GM23338 (cell line): ENCODE results near the gene FN3K. TPM values are rescaled to one million over a fixed set of nuclear protein-coding genes. Genes with fewer than 3 reads are reported as not detected.

Experiments used
- ATAC-seq: fragments of 200-7000 bp; cut with Tn5 transposase; 3 replicates; pipeline ENCODE4 v1.9.1; 2020
- DNase-seq: peaks from one replicate; pipeline ENCODE4 v3.0.0-alpha.2; 2015; ENCODE audit warnings: low spot score
- H2AFZ ChIP-seq: fragments of 200-600 bp; sonication (generic); 2 replicates; pipeline ENCODE4 v1.8.0; 2016; ENCODE audit warnings: antibody characterized with exemption, mild to moderate bottlenecking, moderate library complexity
- H3F3A ChIP-seq: fragments of 200-600 bp; sonication (generic); replicated peaks from 2 replicates; pipeline ENCODE4 v1.8.0; 2017; ENCODE audit warnings: antibody characterized with exemption, mixed run types, low read depth
- H3K27ac ChIP-seq: fragments of 200-600 bp; sonication (generic); 2 replicates; pipeline ENCODE4 v1.6.1; 2016; ENCODE audit warnings: low read depth
- H3K27me3 ChIP-seq: fragments of 200-600 bp; sonication (generic); 2 replicates; pipeline ENCODE4 v1.8.0; 2016; ENCODE audit warnings: mild to moderate bottlenecking, mixed run types, moderate library complexity; ENCODE audit not compliant: insufficient read depth
- H3K36me3 ChIP-seq: fragments of 200-600 bp; sonication (generic); 2 replicates; pipeline ENCODE4 v1.8.0; 2016; ENCODE audit warnings: mild to moderate bottlenecking; ENCODE audit not compliant: insufficient read depth
- H3K4me1 ChIP-seq: fragments of 200-600 bp; sonication (generic); 2 replicates; pipeline ENCODE4 v1.8.0; 2016; ENCODE audit warnings: mild to moderate bottlenecking, moderate library complexity; ENCODE audit not compliant: insufficient read depth
- H3K4me2 ChIP-seq: fragments of 200-600 bp; sonication (generic); 2 replicates; pipeline ENCODE4 v1.7.1; 2017; ENCODE audit warnings: mixed run types
- H3K4me3 ChIP-seq: fragments of 200-600 bp; sonication (generic); 2 replicates; pipeline ENCODE4 v1.6.1; 2016; ENCODE audit warnings: mixed run types
- H3K79me2 ChIP-seq: fragments of 200-600 bp; sonication (generic); replicated peaks from 2 replicates; pipeline ENCODE4 v1.8.0; 2017; ENCODE audit warnings: mild to moderate bottlenecking; ENCODE audit not compliant: insufficient read depth
- H3K9me2 ChIP-seq: fragments of 200-600 bp; sonication (generic); 2 replicates; pipeline ENCODE4 v1.8.0; 2017; ENCODE audit not compliant: insufficient read depth
- H4K20me1 ChIP-seq: fragments of 200-600 bp; sonication (generic); replicated peaks from 2 replicates; pipeline ENCODE4 v1.8.0; 2017; ENCODE audit warnings: mild to moderate bottlenecking; ENCODE audit not compliant: insufficient read depth
- H3K27ac Mint-ChIP-seq: 2 replicates; pipeline ENCODE4 v1.8.0; 2020; ENCODE audit warnings: inconsistent platforms, mild to moderate bottlenecking, moderate library complexity, mixed read lengths
- H3K27me3 Mint-ChIP-seq: 3 replicates; pipeline ENCODE4 v1.8.0; 2022; ENCODE audit warnings: low read depth, mild to moderate bottlenecking, moderate library complexity, mixed read lengths, inconsistent platforms; ENCODE audit not compliant: insufficient read depth, poor library complexity
- H3K36me3 Mint-ChIP-seq: 3 replicates; pipeline ENCODE4 v1.8.0; 2021; ENCODE audit warnings: low read depth, mild to moderate bottlenecking, inconsistent platforms, moderate library complexity, mixed read lengths
- H3K4me1 Mint-ChIP-seq: 3 replicates; pipeline ENCODE4 v1.8.0; 2020; ENCODE audit warnings: mild to moderate bottlenecking, inconsistent platforms, mixed read lengths
- H3K4me3 Mint-ChIP-seq: 3 replicates; pipeline ENCODE4 v1.8.0; 2021; ENCODE audit warnings: moderate library complexity, mild to moderate bottlenecking, inconsistent platforms, mixed read lengths
- H3K9me3 Mint-ChIP-seq: 3 replicates; pipeline ENCODE4 v1.8.0; 2020; ENCODE audit warnings: moderate library complexity, mild to moderate bottlenecking, inconsistent platforms, mixed read lengths
- CREB1 ChIP-seq: fragments of 250-450 bp; sonication (Bioruptor Pico); IDR thresholded peaks from 2 replicates; pipeline ENCODE4 v1.5.0; 2020; ENCODE audit warnings: low read depth, mild to moderate bottlenecking, moderate library complexity
- CTCF ChIP-seq, 2 experiments: fragments of 200-600 bp in 1 of 2; sonication (generic) in 1 of 2; conservative IDR thresholded peaks; 2 replicates each; pipeline versions ENCODE4 v1.5.1 to v1.6.1; 2016 to 2017; ENCODE audit warnings: antibody characterized with exemption in 2 of 2, low read depth in 2 of 2, mild to moderate bottlenecking in 2 of 2, moderate library complexity in 1 of 2
- ETS1 ChIP-seq: IDR thresholded peaks from 2 replicates; pipeline ENCODE4 v1.6.1; 2016; ENCODE audit warnings: antibody characterized with exemption
- EZH2 ChIP-seq: fragments of 200-600 bp; sonication (generic); IDR thresholded peaks from one replicate; pipeline ENCODE4 v1.8.0; 2017; ENCODE audit warnings: antibody characterized with exemption, mild to moderate bottlenecking, low read depth; ENCODE audit not compliant: unreplicated experiment
- EZH2phosphoT487 ChIP-seq: fragments of 200-600 bp; sonication (generic); IDR thresholded peaks from one replicate; pipeline ENCODE4 v1.8.1; 2018; ENCODE audit warnings: antibody characterized with exemption; ENCODE audit not compliant: unreplicated experiment
- JUNB ChIP-seq: IDR thresholded peaks from one replicate; pipeline ENCODE4 v1.6.1; 2016; ENCODE audit warnings: antibody characterized with exemption; ENCODE audit not compliant: unreplicated experiment
- NANOG ChIP-seq: IDR thresholded peaks from 2 replicates; pipeline ENCODE4 v1.6.1; 2016; ENCODE audit warnings: antibody characterized with exemption, borderline replicate concordance
- POLR2AphosphoS5 ChIP-seq: IDR thresholded peaks from 2 replicates; pipeline ENCODE4 v1.6.1; 2016; ENCODE audit warnings: antibody characterized with exemption, low read depth
- REST ChIP-seq: IDR thresholded peaks from one replicate; pipeline ENCODE4 v1.6.1; 2018; ENCODE audit warnings: antibody characterized with exemption; ENCODE audit not compliant: unreplicated experiment
- STAT1 ChIP-seq: IDR thresholded peaks from one replicate; pipeline ENCODE4 v1.6.1; 2016; ENCODE audit warnings: antibody characterized with exemption; ENCODE audit not compliant: unreplicated experiment
- ZNF114 ChIP-seq: fragments of 250-450 bp; sonication (Bioruptor Pico); IDR thresholded peaks from 2 replicates; pipeline ENCODE4 v1.5.0; 2020; ENCODE audit warnings: mild to moderate bottlenecking, moderate library complexity
- ZNF331 ChIP-seq: fragments of 250-450 bp; sonication (Bioruptor Pico); IDR thresholded peaks from 2 replicates; pipeline ENCODE4 v1.5.0; 2020; ENCODE audit warnings: low read depth, mild to moderate bottlenecking, moderate library complexity
- ZNF462 ChIP-seq: fragments of 250-450 bp; sonication (Bioruptor Pico); IDR thresholded peaks from 2 replicates; pipeline ENCODE4 v1.5.0; 2020; ENCODE audit warnings: mild to moderate bottlenecking, moderate library complexity
- polyA plus RNA-seq: library from polyadenylated mRNA; unstranded; fragments of >200 nt; fragmentation: Nextera tagmentation; extraction: Ambion mirVana; gene quantifications from 2 replicates; pipeline ENCODE4 v1.2.1, GENCODE V29; 2016
- total RNA-seq: library from RNA; depleted of rRNA; stranded (reverse); fragments of >200 nt; shearing (Covaris generic); gene quantifications from 2 replicates; pipeline ENCODE4 v1.2.3, GENCODE V29; 2014

Gene FN3K
- total and polyA plus RNA-seq, 2 experiments from 2014 or later: 5.3 to 12.9 TPM

GRCh38 chr17:82696259-82696658 lies 39.2 kb upstream of the FN3K start:
- Histone ChIP-seq H2AFZ (no peak overlapping the region), H3K27ac (no peak overlapping the region), H3K79me2 (no peaks in the 10 kb centered on the region), H3K4me2 (no peak overlapping the region), H3K4me1 (no peaks in the 10 kb centered on the region), H4K20me1 (no peaks in the 10 kb centered on the region), H3K36me3 (no peaks in the 10 kb centered on the region), H3F3A (0 out of 2 replicates have a peak, but pooled peaks cover 6% of the 10 kb centered on the region), H3K4me3 (no peak overlapping the region), H3K9me2 (no peaks in the 10 kb centered on the region), H3K27me3 (peaks cover 35% of the 10 kb centered on the region)
- H3K36me3 Mint-ChIP-seq: no peaks in the 10 kb centered on the region; the same call in 2 of the 3 replicates
- H3K27ac Mint-ChIP-seq: no peak overlapping the region
- H3K4me1 Mint-ChIP-seq: no peaks in the 10 kb centered on the region
- DNase-seq (no peak), ATAC-seq (no peak)
- H3K9me3 Mint-ChIP-seq: no peaks in the 10 kb centered on the region; the same call in 2 of the 3 replicates
- no peak for TF ChIP-seq ZNF114 (CRISPR knock-in tag)
- no peak for TF ChIP-seq EZH2
- TF ChIP-seq ETS1: no peak
- no peak for TF ChIP-seq STAT1
- no peak for TF ChIP-seq NANOG
- no peak for TF ChIP-seq CTCF (conservative IDR thresholded peaks at IDR 0.05; ENCODE audit: low read depth in 2 of 2)
- TF ChIP-seq ZNF331 (CRISPR knock-in tag): no peak
- no peak for TF ChIP-seq JUNB
- no peak for TF ChIP-seq CREB1
- TF ChIP-seq EZH2phosphoT487: no peak
- TF ChIP-seq POLR2AphosphoS5: no peak
- no peak for TF ChIP-seq ZNF462 (CRISPR knock-in tag)
- no peak for TF ChIP-seq REST
- H3K4me3 Mint-ChIP-seq: no peak overlapping the region; the same call in 2 of the 3 replicates
- H3K27me3 Mint-ChIP-seq: peaks cover 30% of the 10 kb centered on the region
